Activated CD8-positive, alpha-beta memory T cell treated with anti-CD3 and anti-CD28 coated beads for 4 hours (primary cell): ENCODE results near the gene ZNF138.
A peak's percentile ranks its signal among the peaks of the same experiment; 100 is the strongest.
"Not testable (repeated sequence)": the region's sequence is repeated elsewhere in the genome, so short reads cannot be mapped to it uniquely, and the experiment has no call there.

ENCODE experiments used
- DNase-seq, 2 donors: peaks; one replicate each; pipeline ENCODE4 v3.0.0-alpha.2; 2020; ENCODE audit warnings: low read depth in 2 of 2

The ZNF138 gene

GRCh38 chr7:64794171-64794844 lies at the start of gene ZNF138:
TSS of gene ZNF138 (plus strand) at chr7:64794428. CDS start at chr7:64794569, 141 bp downstream.
- peak; percentile 82 to 90 for DNase-seq

DNA sequence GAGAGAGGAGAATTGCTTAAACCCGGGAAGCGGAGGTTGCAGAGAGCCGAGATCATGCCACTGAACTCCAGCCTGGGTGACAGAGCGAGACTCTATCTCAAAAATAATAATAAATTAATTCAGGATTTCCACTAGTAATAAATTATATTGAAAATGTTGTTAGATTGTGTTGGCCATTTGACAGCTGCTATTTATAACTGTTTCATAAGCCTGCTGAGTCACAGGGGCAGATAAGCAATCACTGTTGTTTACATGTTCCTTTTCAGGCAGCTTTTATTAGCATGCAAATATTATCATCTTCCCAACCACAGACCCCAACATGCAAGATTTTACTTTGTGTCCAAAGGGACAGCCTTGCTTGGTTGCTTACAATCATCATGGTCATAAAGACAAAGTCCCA lies 49.5 kb upstream of the ZNF138 start:
- no peak for DNase-seq

- DNase-seq: no peak
These were observed 46.4 kb upstream of the ZNF138 start for GRCh38 chr7:64747802-64748201.

DNA sequence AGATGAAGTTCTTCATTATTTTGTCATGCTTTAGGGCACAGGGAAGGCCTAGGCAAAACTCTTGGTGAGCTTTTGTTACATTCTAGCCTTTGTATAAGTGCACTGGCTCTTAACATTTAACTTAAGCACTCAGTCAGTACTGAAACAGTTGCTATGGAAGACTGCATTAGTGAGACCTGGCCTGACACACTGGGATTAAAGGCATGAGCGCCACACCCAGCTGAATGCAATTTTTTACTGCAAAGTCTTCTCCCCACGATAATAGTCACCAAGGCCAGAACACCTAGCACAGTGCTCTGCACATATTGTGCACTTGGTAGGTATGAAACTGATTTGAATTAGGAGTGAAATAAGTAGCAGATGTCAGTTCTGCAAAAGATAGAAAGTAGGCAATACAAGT lies 41.2 kb upstream of the ZNF138 start:
- DNase-seq: no peak

- DNase-seq: no peak
These were observed 38.4 kb upstream of the ZNF138 start for GRCh38 chr7:64755865-64756264.

DNA sequence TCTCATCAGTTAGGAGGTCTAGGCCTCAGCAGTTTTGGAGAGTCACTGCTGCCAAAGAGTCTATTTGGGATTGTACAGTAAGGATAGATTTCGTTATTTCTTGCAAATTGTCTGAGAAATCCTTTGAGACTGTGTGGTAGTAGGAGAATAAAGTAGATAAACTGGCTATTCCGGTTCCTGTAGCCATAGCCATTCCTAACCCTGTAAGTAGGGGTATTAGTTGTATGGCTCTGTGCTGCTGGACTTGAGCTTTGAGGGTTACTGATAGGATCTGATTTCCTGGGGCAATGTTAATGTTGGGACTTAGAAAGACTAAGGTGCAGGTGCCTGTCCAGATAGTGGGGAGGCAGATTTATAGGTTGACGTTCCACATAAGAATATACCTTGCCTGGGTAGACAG lies 36.1 kb upstream of the ZNF138 start:
- no peak for DNase-seq

GRCh38 chr7:64768824-64769223 lies 25.4 kb upstream of the ZNF138 start:
- no peak for DNase-seq

DNA sequence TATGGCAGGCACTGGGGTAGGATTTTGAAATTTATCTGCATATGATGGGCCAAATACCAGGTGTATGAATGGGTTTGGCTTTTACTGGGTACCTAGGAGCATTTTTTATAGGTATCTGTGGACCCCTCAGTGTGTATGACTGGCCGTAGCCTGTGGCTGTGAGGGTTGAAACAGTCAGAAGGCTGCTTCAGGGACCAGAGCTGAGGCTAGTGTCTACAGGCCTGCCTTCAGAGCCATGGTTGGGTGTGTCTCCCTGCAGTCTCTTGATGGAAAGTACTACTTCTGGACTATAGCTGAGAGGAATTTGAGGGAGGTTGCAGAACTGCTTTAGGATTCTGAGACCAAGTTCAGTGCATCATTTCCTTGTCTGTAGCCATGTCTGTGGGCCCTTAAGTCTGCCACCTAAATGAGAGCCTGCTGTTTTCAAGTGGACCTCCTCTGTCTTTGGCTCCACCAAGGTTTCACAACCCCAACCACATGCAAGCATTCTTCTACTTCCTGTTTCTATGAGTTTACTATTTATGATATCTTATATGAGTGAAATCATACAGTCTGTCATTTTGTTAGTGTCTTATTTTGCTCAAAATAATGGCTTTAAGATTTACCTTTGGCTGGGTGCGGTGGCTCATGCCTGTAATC lies 19.9 kb upstream of the ZNF138 start:
- DNase-seq: no peak

- no peak for DNase-seq
These were observed 18.9 kb upstream of the ZNF138 start for GRCh38 chr7:64775289-64775688.

GRCh38 chr7:64784842-64785241 lies 9.4 kb upstream of the ZNF138 start:
- DNase-seq: not testable (repeated sequence)

GRCh38 chr7:64787295-64787694 lies 6.9 kb upstream of the ZNF138 start:
- DNase-seq: no peak

GRCh38 chr7:64789241-64789640 lies 5.0 kb upstream of the ZNF138 start:
- DNase-seq: not testable (repeated sequence)

DNA sequence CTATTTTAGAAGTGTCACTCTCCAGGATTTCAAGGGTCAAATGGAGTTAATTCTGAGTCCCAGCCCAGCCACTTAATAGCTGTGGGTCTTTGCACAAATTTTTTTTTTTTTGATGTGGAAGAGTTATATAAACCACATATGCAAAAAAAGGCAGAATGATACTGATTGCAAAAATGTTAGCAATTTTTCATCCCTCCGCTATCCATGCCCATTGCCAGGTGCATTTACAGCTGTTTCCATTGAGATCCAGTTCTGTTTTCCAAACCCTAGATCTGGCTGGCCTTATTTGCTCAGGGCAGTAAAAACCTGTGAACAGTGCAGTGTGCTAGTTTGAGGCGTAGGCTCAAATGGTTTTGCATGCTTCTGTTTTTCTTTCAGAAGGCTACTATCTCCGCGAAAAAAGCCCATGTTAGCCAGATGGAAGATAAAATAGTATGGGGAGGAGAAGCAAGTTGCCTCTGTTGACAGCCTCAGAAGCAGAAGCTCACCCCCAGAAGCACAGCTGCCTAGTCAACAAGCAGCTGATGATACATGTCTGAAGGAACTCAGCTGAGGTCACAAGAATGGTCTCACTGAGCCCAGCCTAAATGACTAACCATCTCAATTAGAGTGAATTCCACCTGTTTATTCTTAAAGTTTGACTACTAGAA lies 997 bp upstream of the ZNF138 start:
- no peak for DNase-seq

- no peak for DNase-seq
These were observed 948 bp downstream of the ZNF138 start for GRCh38 chr7:64795176-64795575.

DNA sequence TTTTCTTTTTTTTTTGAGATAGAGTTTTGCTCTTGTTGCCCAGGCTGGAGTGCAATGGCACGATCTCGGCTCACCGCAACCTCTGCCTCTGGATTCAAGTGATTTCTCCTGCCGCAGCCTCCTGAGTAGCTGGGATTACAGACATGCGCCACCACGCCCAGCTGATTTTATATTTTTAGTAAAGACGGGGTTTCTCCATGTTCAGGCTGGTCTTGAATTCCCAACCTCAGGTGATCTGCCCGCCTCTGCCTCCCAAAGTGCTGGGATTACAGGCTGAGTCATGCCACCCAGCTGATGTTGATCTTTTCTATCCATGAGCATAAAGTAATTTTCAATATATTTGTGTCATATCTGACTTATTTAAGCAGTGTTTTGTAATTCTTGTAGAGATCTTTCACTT lies 4.9 kb downstream of the ZNF138 start:
- DNase-seq: not testable (repeated sequence)

- DNase-seq: no peak
These were observed 8.5 kb downstream of the ZNF138 start for GRCh38 chr7:64802699-64803098.

DNA sequence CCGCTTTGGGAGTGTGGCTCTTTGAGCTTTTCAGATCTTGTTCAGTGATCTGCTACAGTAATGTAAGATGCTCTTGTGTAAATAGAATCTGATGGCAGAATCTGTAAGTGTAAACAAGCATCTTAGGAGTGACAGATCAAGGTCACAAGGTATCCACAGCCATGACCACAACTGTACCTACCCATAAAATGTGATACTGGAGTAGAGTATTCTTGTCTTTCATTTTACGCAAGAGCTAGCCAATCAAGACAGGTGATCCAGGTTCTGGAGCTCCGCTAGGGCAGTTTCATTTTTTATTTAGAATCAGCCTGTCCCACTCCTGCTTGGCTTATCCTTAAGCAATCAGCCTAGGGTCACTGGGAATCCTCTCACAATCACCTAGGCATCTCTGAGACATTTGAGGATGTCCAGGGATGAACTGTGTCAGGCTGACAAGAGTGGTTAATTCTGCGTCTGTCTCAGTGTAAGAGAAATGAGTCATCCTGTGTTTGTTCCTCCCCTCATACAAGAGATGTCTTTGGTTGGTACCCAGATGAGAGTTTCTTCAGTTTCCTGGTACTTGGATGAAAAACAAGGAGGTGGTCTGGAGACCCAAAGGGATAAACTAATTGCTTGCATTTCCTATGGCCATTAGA lies 13.6 kb downstream of the ZNF138 start:
- no peak for DNase-seq

DNA sequence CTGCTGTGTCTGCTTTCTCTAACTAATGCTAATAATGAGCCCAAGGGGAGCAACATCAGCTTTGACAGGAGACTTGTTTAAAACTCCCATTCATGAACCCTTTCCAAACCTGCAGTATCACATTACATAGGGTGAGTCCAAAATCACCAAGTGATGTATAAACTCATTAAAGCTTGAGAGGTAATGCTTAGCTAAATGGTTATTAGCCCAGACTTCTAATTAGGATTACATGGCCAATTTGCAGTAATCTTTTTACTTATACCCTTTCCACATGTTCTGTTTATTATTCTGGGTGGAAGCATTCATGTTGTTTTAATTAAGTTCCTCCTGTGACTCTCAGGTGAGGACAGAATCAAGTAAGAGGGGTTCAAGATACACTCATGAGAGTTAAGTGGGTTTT lies 17.5 kb downstream of the ZNF138 start:
- no peak for DNase-seq

- DNase-seq: no peak
These were observed 36.7 kb downstream of the ZNF138 start for GRCh38 chr7:64830926-64831325.

DNA sequence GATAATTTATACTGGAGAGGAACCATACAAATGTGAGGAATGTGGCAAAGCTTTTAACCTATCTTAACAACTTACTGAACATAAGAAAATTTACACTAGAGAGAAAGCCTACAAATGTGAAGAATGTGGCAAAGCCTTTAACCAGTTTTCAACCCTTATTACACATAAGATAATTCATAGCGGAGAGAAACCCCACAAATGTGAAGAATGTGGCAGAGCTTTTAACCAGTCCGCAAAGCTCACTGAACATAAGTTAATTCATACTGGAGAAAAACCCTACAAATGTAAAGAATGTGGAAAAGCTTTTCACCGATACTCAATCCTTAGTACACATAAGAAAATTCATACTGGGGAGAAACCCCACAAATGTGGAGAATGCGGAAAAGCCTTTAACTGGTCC lies 37.9 kb downstream of the ZNF138 start:
- DNase-seq: no peak

- DNase-seq: no peak
These were observed 40.8 kb downstream of the ZNF138 start for GRCh38 chr7:64834989-64835388.

GRCh38 chr7:64835856-64836255 lies 41.6 kb downstream of the ZNF138 start:
- not testable (repeated sequence) for DNase-seq

DNA sequence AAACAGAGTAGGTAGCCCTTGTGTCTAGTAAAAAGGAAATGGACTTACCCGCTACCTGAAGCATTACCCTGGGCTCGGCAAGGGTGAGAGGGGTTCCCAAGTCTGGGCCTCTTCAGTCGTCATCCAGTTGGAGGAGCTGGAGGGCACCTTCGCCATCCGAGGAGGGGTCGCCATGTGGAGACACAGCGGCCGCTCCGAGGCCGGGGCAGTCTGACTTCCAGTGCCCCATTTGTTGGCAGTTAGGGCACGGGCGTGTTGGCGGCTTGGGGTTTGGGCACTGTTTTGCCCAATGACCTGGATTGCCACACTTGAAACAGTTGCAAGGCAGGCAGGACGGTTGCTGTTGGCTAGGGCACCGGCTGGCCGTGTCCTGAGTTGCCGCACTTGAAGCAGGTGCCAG lies 43.8 kb downstream of the ZNF138 start:
- DNase-seq: not testable (repeated sequence)
